Measurements from ENCODE around the gene RTL1. TPM values are rescaled to one million over a fixed set of nuclear protein-coding genes. Genes with fewer than 3 reads are reported as not detected.

RTL1 gene
- total RNA-seq, 1 donor from 2014 or later = 1.1 TPM

DNA sequence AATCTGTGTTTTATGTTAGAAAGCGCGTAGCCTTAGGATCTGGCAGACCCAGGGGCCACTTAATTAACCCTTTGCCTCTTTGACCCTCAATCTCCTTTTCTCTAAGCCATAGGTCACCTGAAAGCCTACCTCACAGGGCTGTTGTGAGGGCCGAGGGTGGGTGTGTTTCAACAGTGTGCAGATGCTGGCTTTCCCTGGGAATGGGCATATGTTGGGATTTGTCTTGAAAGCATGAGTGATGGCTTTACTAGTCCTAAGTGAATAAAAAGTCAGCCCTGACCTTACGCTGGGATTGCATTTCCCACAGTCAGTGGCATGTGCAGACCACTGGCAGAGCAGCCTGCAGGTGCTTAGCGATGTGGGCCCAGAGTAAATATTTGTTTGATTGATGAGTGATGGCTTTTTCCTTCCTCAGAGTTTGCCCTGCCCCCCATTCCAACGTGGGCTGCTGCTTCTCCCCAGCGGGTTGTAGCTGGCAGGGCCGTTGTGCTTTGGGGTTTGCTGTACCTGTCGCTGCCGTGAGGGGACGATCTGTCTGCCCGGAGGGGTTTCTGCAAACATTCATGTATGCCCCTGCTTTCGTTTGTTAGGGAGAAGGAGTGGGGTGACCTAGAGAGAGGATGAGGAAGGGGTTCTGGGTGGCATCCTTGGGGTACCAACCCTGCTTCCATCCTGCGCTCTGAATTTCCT, 46.1 kb downstream of the RTL1 start:
- H3K36me3 ChIP-seq (ENCODE audit: control insufficient read depth, insufficient read depth, low read length) = no peaks in the 10 kb centered on the region

DNA sequence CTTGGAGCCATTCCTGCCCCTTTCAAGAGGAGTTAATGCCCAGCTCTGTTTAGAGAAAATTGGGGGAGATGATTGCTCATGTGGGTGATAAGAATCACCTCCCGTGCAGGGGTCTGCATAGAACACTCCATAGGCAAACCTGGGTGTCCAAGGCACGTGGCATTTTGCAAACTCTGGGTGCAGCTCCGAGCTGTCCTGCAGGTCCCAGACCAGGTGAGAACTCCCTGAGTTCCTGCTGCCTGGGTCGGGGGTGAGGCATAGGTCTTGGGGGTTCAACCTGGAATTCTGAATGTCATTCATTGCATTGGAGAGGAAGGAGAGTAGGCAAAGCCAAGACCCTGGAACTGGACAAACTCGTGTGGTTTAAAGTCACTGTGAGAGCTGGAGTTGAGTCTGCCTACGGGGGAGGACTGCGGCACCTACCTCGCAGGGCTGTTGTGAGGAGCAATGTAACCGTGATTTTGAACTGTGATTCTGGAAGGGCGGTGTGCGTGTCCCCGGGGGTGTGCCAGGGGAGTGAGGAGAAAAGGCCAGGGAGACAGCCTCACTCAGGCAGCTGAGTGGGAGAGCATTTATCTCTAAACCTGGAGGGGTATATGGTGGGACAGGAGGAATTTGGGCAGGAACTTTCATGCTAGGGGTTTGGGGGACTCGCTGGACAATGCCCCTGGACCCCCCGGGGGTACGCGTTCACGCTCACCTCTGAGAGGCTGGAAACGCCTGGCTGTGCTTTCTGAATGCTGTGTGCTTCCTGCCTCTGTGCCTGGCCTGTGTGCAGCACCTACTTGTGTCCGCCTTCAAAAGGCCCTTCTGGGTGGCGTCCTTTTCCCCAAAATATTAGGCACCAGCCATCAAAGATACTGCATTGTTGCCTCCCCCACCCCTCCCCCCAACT, 47.2 kb downstream of the RTL1 start:
- Histone ChIP-seq H3K4me3 (ENCODE audit: low read depth, low read length) (no peak overlapping the region), H3K27me3 (ENCODE audit: control insufficient read depth, insufficient read depth, low read length) (no peaks in the 10 kb centered on the region), H3K36me3 (ENCODE audit: control insufficient read depth, insufficient read depth, low read length) (no peaks in the 10 kb centered on the region)
- no peak for DNase-seq (ENCODE audit: low read depth)
- TF ChIP-seq, protein P1, sequence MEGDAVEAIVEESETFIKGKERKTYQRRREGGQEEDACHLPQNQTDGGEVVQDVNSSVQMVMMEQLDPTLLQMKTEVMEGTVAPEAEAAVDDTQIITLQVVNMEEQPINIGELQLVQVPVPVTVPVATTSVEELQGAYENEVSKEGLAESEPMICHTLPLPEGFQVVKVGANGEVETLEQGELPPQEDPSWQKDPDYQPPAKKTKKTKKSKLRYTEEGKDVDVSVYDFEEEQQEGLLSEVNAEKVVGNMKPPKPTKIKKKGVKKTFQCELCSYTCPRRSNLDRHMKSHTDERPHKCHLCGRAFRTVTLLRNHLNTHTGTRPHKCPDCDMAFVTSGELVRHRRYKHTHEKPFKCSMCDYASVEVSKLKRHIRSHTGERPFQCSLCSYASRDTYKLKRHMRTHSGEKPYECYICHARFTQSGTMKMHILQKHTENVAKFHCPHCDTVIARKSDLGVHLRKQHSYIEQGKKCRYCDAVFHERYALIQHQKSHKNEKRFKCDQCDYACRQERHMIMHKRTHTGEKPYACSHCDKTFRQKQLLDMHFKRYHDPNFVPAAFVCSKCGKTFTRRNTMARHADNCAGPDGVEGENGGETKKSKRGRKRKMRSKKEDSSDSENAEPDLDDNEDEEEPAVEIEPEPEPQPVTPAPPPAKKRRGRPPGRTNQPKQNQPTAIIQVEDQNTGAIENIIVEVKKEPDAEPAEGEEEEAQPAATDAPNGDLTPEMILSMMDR (IDR thresholded peaks at IDR 0.05; ENCODE audit: insufficient read depth, low read length, poor library complexity, severe bottlenecking) = no peak

More for the DNA sequence above, 46.1 kb downstream of the RTL1 start:
- H3K27me3 ChIP-seq (ENCODE audit: control insufficient read depth, insufficient read depth, low read length) = no peaks in the 10 kb centered on the region
- no peak for DNase-seq (ENCODE audit: low read depth)
- no peak overlapping the region for H3K4me3 ChIP-seq (ENCODE audit: low read depth, low read length)
- TF ChIP-seq, protein P1 (IDR thresholded peaks at IDR 0.05; ENCODE audit: insufficient read depth, low read length, poor library complexity, severe bottlenecking) = no peak

DNA sequence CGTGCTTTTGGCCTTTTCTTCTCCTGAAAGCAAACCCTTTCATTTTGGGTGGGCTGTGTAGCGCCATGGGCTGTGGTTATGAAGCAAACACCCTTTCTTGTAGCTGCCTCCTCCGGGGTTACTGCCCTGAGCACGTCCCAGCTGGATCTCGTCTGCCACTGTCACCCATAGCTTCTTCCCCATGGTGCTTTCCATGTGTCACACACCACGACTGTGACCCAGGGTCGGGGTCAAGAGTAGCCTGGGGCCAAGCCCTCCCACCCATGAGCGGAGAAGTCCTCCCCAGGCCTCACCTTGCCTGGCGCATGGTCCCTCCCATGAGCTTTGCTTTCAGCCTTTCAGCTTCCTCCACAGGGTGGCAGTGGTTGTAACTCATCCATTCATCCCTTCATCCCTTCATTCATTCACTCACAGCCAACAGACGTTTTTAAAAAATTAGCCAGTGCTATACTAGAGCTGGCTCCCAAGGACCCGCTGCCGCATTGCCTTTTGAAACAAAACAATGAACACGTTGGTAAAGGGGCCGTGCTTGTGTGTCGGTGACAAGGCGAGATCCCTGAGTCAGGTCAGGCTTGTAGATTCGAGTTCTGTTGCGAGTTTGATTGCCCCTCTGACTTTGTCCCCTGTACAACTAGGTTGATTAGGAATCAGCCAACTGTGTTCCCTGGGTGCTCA, 48.1 kb downstream of the RTL1 start:
- no peak for DNase-seq (ENCODE audit: low read depth)
- no peaks in the 10 kb centered on the region for H3K27me3 ChIP-seq (ENCODE audit: control insufficient read depth, insufficient read depth, low read length)
- H3K36me3 ChIP-seq (ENCODE audit: control insufficient read depth, insufficient read depth, low read length) = no peaks in the 10 kb centered on the region
- TF ChIP-seq, protein P1 (IDR thresholded peaks at IDR 0.05; ENCODE audit: insufficient read depth, low read length, poor library complexity, severe bottlenecking) = no peak
- no peak overlapping the region for H3K4me3 ChIP-seq (ENCODE audit: low read depth, low read length)

DNA sequence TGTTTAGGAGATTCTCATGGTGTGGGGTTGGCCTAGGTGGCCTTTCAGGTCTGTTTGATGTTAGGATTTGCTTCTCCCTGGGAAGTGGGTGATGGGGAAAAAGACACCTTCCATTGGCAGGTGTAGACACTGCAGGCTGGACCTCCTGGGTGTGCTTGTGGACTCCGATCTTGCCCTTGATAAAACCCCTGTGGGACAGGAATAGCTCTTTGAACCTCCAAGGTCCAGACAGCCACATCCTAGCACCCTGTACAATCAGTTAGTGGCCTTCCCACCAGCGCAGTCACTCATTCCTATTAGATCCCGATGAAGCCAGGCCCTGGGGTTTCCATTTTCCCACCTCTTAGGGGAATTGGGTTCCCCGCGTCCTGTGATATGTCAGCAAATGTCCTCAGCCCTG, 49.1 kb downstream of the RTL1 start:
- no peak overlapping the region for H3K4me3 ChIP-seq (ENCODE audit: low read depth, low read length)
- no peaks in the 10 kb centered on the region for H3K27me3 ChIP-seq (ENCODE audit: control insufficient read depth, insufficient read depth, low read length)
- H3K36me3 ChIP-seq (ENCODE audit: control insufficient read depth, insufficient read depth, low read length) = no peaks in the 10 kb centered on the region
- TF ChIP-seq, protein P1 (IDR thresholded peaks at IDR 0.05; ENCODE audit: insufficient read depth, low read length, poor library complexity, severe bottlenecking) = no peak
- no peak for DNase-seq (ENCODE audit: low read depth)

DNA sequence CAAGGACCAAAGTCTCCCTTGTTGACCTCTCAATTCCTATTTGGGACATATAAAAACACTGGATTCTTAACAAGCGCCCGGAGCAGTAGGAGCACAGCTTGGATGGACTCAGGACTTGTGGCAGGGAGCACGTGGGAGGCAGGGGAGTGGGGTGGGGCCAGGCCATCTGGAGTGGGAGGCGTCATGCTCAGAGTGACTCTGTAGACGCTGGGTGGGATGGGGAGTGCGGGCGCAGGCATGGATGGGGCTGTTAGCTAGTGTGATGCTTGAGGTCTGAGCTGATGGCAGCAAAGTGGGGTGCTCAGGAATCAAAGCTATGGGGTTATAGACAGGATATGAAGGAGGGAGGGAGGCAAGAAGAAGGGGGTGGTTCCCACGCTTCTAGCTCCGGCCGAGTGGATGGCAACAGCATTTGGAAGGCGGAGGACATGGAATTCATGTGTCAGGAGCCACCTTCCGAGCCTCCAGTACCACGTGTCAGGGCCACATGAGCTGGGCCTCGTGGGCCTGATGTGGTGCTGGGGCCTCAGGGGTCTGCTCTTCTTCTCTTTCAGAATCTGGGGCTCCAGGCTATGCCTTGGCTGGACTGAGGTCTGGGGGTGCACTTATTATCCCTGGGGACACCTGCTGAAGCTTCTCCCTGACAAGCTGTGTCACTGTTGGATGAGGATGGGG, 51.4 kb downstream of the RTL1 start:
- Histone ChIP-seq H3K27me3 (ENCODE audit: control insufficient read depth, insufficient read depth, low read length) (no peaks in the 10 kb centered on the region), H3K36me3 (ENCODE audit: control insufficient read depth, insufficient read depth, low read length) (no peaks in the 10 kb centered on the region), H3K4me3 (ENCODE audit: low read depth, low read length) (no peak overlapping the region)
- TF ChIP-seq, protein P1 (IDR thresholded peaks at IDR 0.05; ENCODE audit: insufficient read depth, low read length, poor library complexity, severe bottlenecking) = no peak
- no peak for DNase-seq (ENCODE audit: low read depth)
